Umbilical cord (tissue), 2 donors: ENCODE measurements around the gene MLN. TPM values are rescaled to one million over a fixed set of nuclear protein-coding genes. Genes with fewer than 3 reads are reported as not detected.
A peak's percentile ranks its signal among the peaks of the same experiment; 100 is the strongest.
"Not testable (repeated sequence)": the region's sequence is repeated elsewhere in the genome, so short reads cannot be mapped to it uniquely, and the experiment has no call there.

ENCODE experiments used
- DNase-seq: peaks from one replicate; pipeline ENCODE4 v3.0.0-alpha.2; 2015; ENCODE audit warnings: low spot score
- total RNA-seq: library from RNA; depleted of rRNA; stranded (reverse); fragments of >200 nt; gene quantifications from one replicate; pipeline ENCODE4 v1.2.3, GENCODE V29; 2014; ENCODE audit warnings: low replicate concordance; ENCODE audit not compliant: insufficient read depth

The MLN gene
- total RNA-seq, 1 donor from 2014 or later = not detected

- DNase-seq = no peak
Observed at GRCh38 chr6:33834401-33835392, 30.9 kb upstream of the MLN start.

- no peak for DNase-seq
Observed at GRCh38 chr6:33833599-33833998, 29.8 kb upstream of the MLN start.

GRCh38 chr6:33832831-33833230, 29.0 kb upstream of the MLN start:
- not testable (repeated sequence) for DNase-seq

GRCh38 chr6:33831725-33832124, 27.9 kb upstream of the MLN start:
- not testable (repeated sequence) for DNase-seq

- DNase-seq = no peak
Observed at GRCh38 chr6:33830635-33831240, 26.9 kb upstream of the MLN start.

GRCh38 chr6:33828764-33829731, 25.2 kb upstream of the MLN start:
- DNase-seq = peak; percentile 61

GRCh38 chr6:33828452-33828763, 24.6 kb upstream of the MLN start:
- DNase-seq = no peak

- DNase-seq = no peak
Observed at GRCh38 chr6:33827546-33828451, 24.0 kb upstream of the MLN start.

- DNase-seq = no peak
Observed at GRCh38 chr6:33826537-33826936, 22.7 kb upstream of the MLN start.

- DNase-seq = peak; percentile 59
Observed at GRCh38 chr6:33824461-33825154, 20.8 kb upstream of the MLN start.

- DNase-seq = no peak
Observed at GRCh38 chr6:33823806-33824205, 20.0 kb upstream of the MLN start.

- DNase-seq = no peak
Observed at GRCh38 chr6:33822575-33823395, 19.0 kb upstream of the MLN start.

- no peak for DNase-seq
Observed at GRCh38 chr6:33820784-33821520, 17.1 kb upstream of the MLN start.

- DNase-seq = no peak
Observed at GRCh38 chr6:33820243-33820642, 16.4 kb upstream of the MLN start.

GRCh38 chr6:33819021-33819420, 15.2 kb upstream of the MLN start:
- DNase-seq = no peak

- no peak for DNase-seq
Observed at GRCh38 chr6:33818293-33818692, 14.5 kb upstream of the MLN start.

GRCh38 chr6:33817489-33817888, 13.7 kb upstream of the MLN start:
- no peak for DNase-seq

GRCh38 chr6:33816911-33817310, 13.1 kb upstream of the MLN start:
- no peak for DNase-seq

GRCh38 chr6:33815854-33816253, 12.1 kb upstream of the MLN start:
- DNase-seq = no peak
